Urinary bladder (tissue), 4 donors: ENCODE measurements around the gene DHRS12. TPM values are rescaled to one million over a fixed set of nuclear protein-coding genes. Genes with fewer than 3 reads are reported as not detected.
"Not testable (repeated sequence)": the region's sequence is repeated elsewhere in the genome, so short reads cannot be mapped to it uniquely, and the experiment has no call there.

Experiments used
- DNase-seq: peaks from one replicate; pipeline ENCODE4 v3.0.0-alpha.2; 2015; ENCODE audit errors: extremely low spot score
- H3K27ac ChIP-seq: one replicate; pipeline ENCODE4 v1.5.1; 2013; ENCODE audit warnings: low read depth, mild to moderate bottlenecking, moderate library complexity
- H3K36me3 ChIP-seq: one replicate; pipeline ENCODE4 v1.6.1; 2013; ENCODE audit warnings: mild to moderate bottlenecking, moderate library complexity; ENCODE audit not compliant: insufficient read depth
- H3K4me1 ChIP-seq: one replicate; pipeline ENCODE4 v1.6.1; 2013; ENCODE audit warnings: mild to moderate bottlenecking, moderate library complexity; ENCODE audit not compliant: insufficient read depth
- H3K4me3 ChIP-seq: one replicate; pipeline ENCODE4 v1.5.1; 2013; ENCODE audit warnings: low read depth, low read length
- whole genome bisulfite sequencing: extraction: QIAGEN DNeasy Blood & Tissue Kit; methylation state at CpG from one replicate; pipeline ENCODE4 v1.1.7; 2013; 5-methylcytosine and 5-hydroxymethylcytosine counted together
- polyA plus RNA-seq: library from polyadenylated mRNA; stranded (reverse); fragments of 200-250 nt; gene quantifications from one replicate; pipeline ENCODE4 v1.2.3, GENCODE V29; 2013
- total RNA-seq: library from RNA; depleted of rRNA; stranded (reverse); fragments of >200 nt; gene quantifications from one replicate; pipeline ENCODE4 v1.2.3, GENCODE V29; 2014
- donor health status: healthy with polysubstance abuse.
- donor health status: healthy.

DHRS12 gene
- total and polyA plus RNA-seq, 2 donors, result 6.4 to 16.8 TPM

GRCh38 chr13:51837016-51837415 lies 33.1 kb upstream of the DHRS12 start:
- no peaks in the 10 kb centered on the region for H3K36me3 ChIP-seq
- DNase-seq, result no peak
- WGBS, result 90% methylated on average over 3 of the region's 3 CpGs
- no peak overlapping the region for H3K4me3 ChIP-seq
- H3K27ac ChIP-seq, result no peak overlapping the region
- H3K4me1 ChIP-seq, result no peaks in the 10 kb centered on the region

- Histone ChIP-seq H3K36me3 (no peaks in the 10 kb centered on the region), H3K27ac (no peak overlapping the region), H3K4me1 (no peaks in the 10 kb centered on the region), H3K4me3 (no peak overlapping the region)
- WGBS, result 61% methylated on average over 7 of the region's 7 CpGs
- DNase-seq, result no peak
Observed at GRCh38 chr13:51834581-51835171, 30.7 kb upstream of the DHRS12 start.

- H3K27ac ChIP-seq, result no peak overlapping the region
Observed at GRCh38 chr13:51833980-51834379, 30.0 kb upstream of the DHRS12 start.

GRCh38 chr13:51832471-51833152 lies 28.6 kb upstream of the DHRS12 start:
- no peak overlapping the region for H3K4me3 ChIP-seq
- no peaks in the 10 kb centered on the region for H3K36me3 ChIP-seq
- no peaks in the 10 kb centered on the region for H3K4me1 ChIP-seq
- H3K27ac ChIP-seq, result no peak overlapping the region
- WGBS, result 72% methylated on average over 6 of the region's 6 CpGs
- DNase-seq, result no peak

More at GRCh38 chr13:51833980-51834379, 30.0 kb upstream of the DHRS12 start:
- Histone ChIP-seq H3K4me3 (no peak overlapping the region), H3K36me3 (no peaks in the 10 kb centered on the region), H3K4me1 (no peaks in the 10 kb centered on the region)
- 72% methylated on average over 10 of the region's 10 CpGs for WGBS
- no peak for DNase-seq

GRCh38 chr13:51831519-51831918 lies 27.6 kb upstream of the DHRS12 start:
- WGBS, result 94% methylated on average over 5 of the region's 5 CpGs
- no peak for DNase-seq
- Histone ChIP-seq H3K36me3 (no peaks in the 10 kb centered on the region), H3K4me3 (no peak overlapping the region), H3K4me1 (no peaks in the 10 kb centered on the region), H3K27ac (no peak overlapping the region)

GRCh38 chr13:51829568-51829899 lies 25.6 kb upstream of the DHRS12 start:
- no peaks in the 10 kb centered on the region for H3K4me1 ChIP-seq
- no peak overlapping the region for H3K4me3 ChIP-seq
- WGBS, result 96% methylated on average over 2 of the region's 2 CpGs
- DNase-seq, result no peak
- no peak overlapping the region for H3K27ac ChIP-seq
- no peaks in the 10 kb centered on the region for H3K36me3 ChIP-seq

GRCh38 chr13:51828730-51829567 lies 25.0 kb upstream of the DHRS12 start:
- Histone ChIP-seq H3K36me3 (no peaks in the 10 kb centered on the region), H3K4me1 (no peaks in the 10 kb centered on the region), H3K27ac (no peak overlapping the region), H3K4me3 (no peak overlapping the region)
- WGBS, result 91% methylated on average over 8 of the region's 8 CpGs
- DNase-seq, result no peak

- no peak for DNase-seq
- no peaks in the 10 kb centered on the region for H3K4me1 ChIP-seq
- H3K4me3 ChIP-seq, result no peak overlapping the region
- WGBS, result 71% methylated on average over 4 of the region's 4 CpGs
- H3K36me3 ChIP-seq, result no peaks in the 10 kb centered on the region
- H3K27ac ChIP-seq, result no peak overlapping the region
Observed at GRCh38 chr13:51827254-51827653, 23.3 kb upstream of the DHRS12 start.

- Histone ChIP-seq H3K27ac (no peak overlapping the region), H3K4me3 (no peak overlapping the region), H3K4me1 (no peaks in the 10 kb centered on the region), H3K36me3 (no peaks in the 10 kb centered on the region)
- WGBS, result 20% methylated on average over 7 of the region's 7 CpGs
- DNase-seq, result no peak
Observed at GRCh38 chr13:51826606-51827005, 22.6 kb upstream of the DHRS12 start.

- DNase-seq, result no peak
- Histone ChIP-seq H3K4me1 (no peaks in the 10 kb centered on the region), H3K4me3 (no peak overlapping the region), H3K27ac (no peak overlapping the region), H3K36me3 (no peaks in the 10 kb centered on the region)
- WGBS, result 85% methylated on average over 10 of the region's 10 CpGs
Observed at GRCh38 chr13:51825681-51826254, 21.8 kb upstream of the DHRS12 start.

- no peak overlapping the region for H3K27ac ChIP-seq
Observed at GRCh38 chr13:51825165-51825592, 21.2 kb upstream of the DHRS12 start.

GRCh38 chr13:51824712-51825111 lies 20.7 kb upstream of the DHRS12 start:
- not testable (repeated sequence) for H3K27ac ChIP-seq, DNase-seq, H3K4me3 ChIP-seq, H3K4me1 ChIP-seq, H3K36me3 ChIP-seq
- 89% methylated on average over 11 of the region's 11 CpGs for WGBS

More at GRCh38 chr13:51825165-51825592, 21.2 kb upstream of the DHRS12 start:
- DNase-seq, result no peak
- Histone ChIP-seq H3K4me1 (no peaks in the 10 kb centered on the region), H3K36me3 (no peaks in the 10 kb centered on the region), H3K4me3 (no peak overlapping the region)
- 52% methylated on average over 2 of the region's 2 CpGs for WGBS

- H3K27ac ChIP-seq, result no peak overlapping the region
- WGBS, result 47% methylated on average over 2 of the region's 2 CpGs
- no peaks in the 10 kb centered on the region for H3K36me3 ChIP-seq
- H3K4me1 ChIP-seq, result no peaks in the 10 kb centered on the region
- DNase-seq, result no peak
- no peak overlapping the region for H3K4me3 ChIP-seq
Observed at GRCh38 chr13:51823863-51824262, 19.9 kb upstream of the DHRS12 start.
